Suprapubic skin (tissue), 4 donors: ENCODE data around the gene TULP4. TPM values are rescaled to one million over a fixed set of nuclear protein-coding genes. Genes with fewer than 3 reads are reported as not detected.

Source experiments
- DNase-seq, 2 donors: peaks; one replicate each; pipeline ENCODE4 v3.0.0-alpha.2; 2019; ENCODE audit warnings: low spot score in 2 of 2
- H3K27ac ChIP-seq: fragments of 200-600 bp; sonication (generic); one replicate; pipeline ENCODE4 v1.5.1; 2019
- H3K27me3 ChIP-seq: fragments of 200-600 bp; sonication (generic); one replicate; pipeline ENCODE4 v1.5.1; 2019
- H3K36me3 ChIP-seq: fragments of 200-600 bp; sonication (generic); one replicate; pipeline ENCODE4 v1.5.1; 2019
- H3K4me1 ChIP-seq: fragments of 200-600 bp; sonication (generic); one replicate; pipeline ENCODE4 v1.5.1; 2019
- H3K4me3 ChIP-seq: fragments of 200-600 bp; sonication (generic); one replicate; pipeline ENCODE4 v1.5.1; 2019; ENCODE audit warnings: mild to moderate bottlenecking
- H3K9me3 ChIP-seq: fragments of 200-600 bp; sonication (generic); one replicate; pipeline ENCODE4 v1.5.1; 2019
- CTCF ChIP-seq, 2 donors: fragments of 200-600 bp in 1 of 2; fragments of 450-650 bp in 1 of 2; sonication (generic) in 1 of 2; IDR thresholded peaks; one replicate each; pipeline ENCODE4 v1.5.1; 2016 to 2019; ENCODE audit warnings: antibody characterized with exemption in 2 of 2, mild to moderate bottlenecking in 1 of 2, moderate library complexity in 1 of 2
- EP300 ChIP-seq: sonication (generic); formaldehyde crosslinking; IDR thresholded peaks from one replicate; pipeline ENCODE4 v1.6.1; 2017; ENCODE audit warnings: antibody characterized with exemption
- POLR2A ChIP-seq, 2 donors: fragments of 450-650 bp; IDR thresholded peaks; one replicate each; pipeline ENCODE4 v1.6.1; 2017; ENCODE audit warnings: antibody characterized with exemption in 2 of 2, mild to moderate bottlenecking in 2 of 2, moderate library complexity in 2 of 2
- POLR2AphosphoS5 ChIP-seq, 3 donors: sonication (generic); formaldehyde crosslinking; IDR thresholded peaks; one replicate each; pipeline ENCODE4 v1.6.1; 2017; ENCODE audit warnings: antibody characterized with exemption in 3 of 3
- WGBS: methylation state at CpG from one replicate; pipeline ENCODE4 v1.1.5; 2018; 5-methylcytosine and 5-hydroxymethylcytosine counted together
- total RNA-seq, 4 donors: library from RNA; depleted of rRNA; stranded (reverse); fragments of >200 nt; gene quantifications; one replicate each; pipeline ENCODE4 v1.1.0, GENCODE V29; 2016

Gene TULP4
- total RNA-seq, 4 donors from 2014 or later: 123 to 156 (median 132) TPM

GRCh38 chr6:158528826-158529225 is 216.6 kb downstream of the TULP4 start:
- TF ChIP-seq CTCF (IDR thresholded peaks at IDR 0.05): no peak
- no peak for TF ChIP-seq POLR2A (IDR thresholded peaks at IDR 0.05)
- TF ChIP-seq EP300: no peak
- TF ChIP-seq POLR2AphosphoS5 (IDR thresholded peaks at IDR 0.05): no peak
- WGBS: 75% methylated on average over 6 of the region's 6 CpGs
- peaks cover 16% of the 10 kb centered on the region for H3K27me3 ChIP-seq
- H3K9me3 ChIP-seq: no peaks in the 10 kb centered on the region
- no peaks in the 10 kb centered on the region for H3K36me3 ChIP-seq
- no peak overlapping the region for H3K27ac ChIP-seq
- no peaks in the 10 kb centered on the region for H3K4me1 ChIP-seq
- no peak overlapping the region for H3K4me3 ChIP-seq
- DNase-seq: no peak

- no peak overlapping the region for H3K27ac ChIP-seq
- no peaks in the 10 kb centered on the region for H3K4me1 ChIP-seq
- no peak for TF ChIP-seq CTCF (IDR thresholded peaks at IDR 0.05)
- TF ChIP-seq EP300: no peak
- no peak for TF ChIP-seq POLR2AphosphoS5 (IDR thresholded peaks at IDR 0.05)
- TF ChIP-seq POLR2A (IDR thresholded peaks at IDR 0.05): no peak
- peaks cover 13% of the 10 kb centered on the region for H3K27me3 ChIP-seq
- H3K9me3 ChIP-seq: no peaks in the 10 kb centered on the region
- 83% methylated on average over 8 of the region's 8 CpGs for WGBS
- no peak for DNase-seq
- H3K4me3 ChIP-seq: no peak overlapping the region
- H3K36me3 ChIP-seq: no peaks in the 10 kb centered on the region
Measured at GRCh38 chr6:158529629-158530028, 217.4 kb downstream of the TULP4 start.

GRCh38 chr6:158531566-158531965 is 219.3 kb downstream of the TULP4 start:
- Histone ChIP-seq H3K9me3 (no peaks in the 10 kb centered on the region), H3K4me1 (peaks cover 5% of the 10 kb centered on the region), H3K36me3 (no peaks in the 10 kb centered on the region), H3K27me3 (peaks cover 20% of the 10 kb centered on the region), H3K27ac (no peak overlapping the region), H3K4me3 (no peak overlapping the region)
- no peak for DNase-seq
- TF ChIP-seq EP300 (no peak), CTCF (IDR thresholded peaks at IDR 0.05) (no peak), POLR2A (IDR thresholded peaks at IDR 0.05) (no peak), POLR2AphosphoS5 (IDR thresholded peaks at IDR 0.05) (no peak)
- WGBS: 78% methylated on average over 4 of the region's 4 CpGs

- Histone ChIP-seq H3K4me3 (no peak overlapping the region), H3K9me3 (no peaks in the 10 kb centered on the region), H3K27ac (no peak overlapping the region), H3K4me1 (peaks cover 9% of the 10 kb centered on the region), H3K27me3 (peaks cover 24% of the 10 kb centered on the region), H3K36me3 (no peaks in the 10 kb centered on the region)
- no peak for DNase-seq
- 86% methylated on average over 2 of the region's 2 CpGs for WGBS
- no peak for TF ChIP-seq CTCF (IDR thresholded peaks at IDR 0.05)
- no peak for TF ChIP-seq POLR2AphosphoS5 (IDR thresholded peaks at IDR 0.05)
- no peak for TF ChIP-seq EP300
- no peak for TF ChIP-seq POLR2A (IDR thresholded peaks at IDR 0.05)
Measured at GRCh38 chr6:158531970-158532369, 219.7 kb downstream of the TULP4 start.

- peaks cover 14% of the 10 kb centered on the region for H3K4me1 ChIP-seq
- H3K27ac ChIP-seq: no peak overlapping the region
- peak overlapping the region; percentile 58 for H3K4me3 ChIP-seq
- peaks cover 46% of the 10 kb centered on the region for H3K27me3 ChIP-seq
- H3K36me3 ChIP-seq: no peaks in the 10 kb centered on the region
- 3% methylated on average over 25 of the region's 75 CpGs for WGBS
- DNase-seq: no peak
- TF ChIP-seq POLR2AphosphoS5 (IDR thresholded peaks at IDR 0.05) (peak in 1 of 3 donors; percentile 65), EP300 (no peak), POLR2A (IDR thresholded peaks at IDR 0.05) (no peak), CTCF (IDR thresholded peaks at IDR 0.05) (no peak)
- no peaks in the 10 kb centered on the region for H3K9me3 ChIP-seq
Measured at GRCh38 chr6:158536084-158536890, 224.0 kb downstream of the TULP4 start.
